Measurements from ENCODE around the gene PIAS2. TPM values are rescaled to one million over a fixed set of nuclear protein-coding genes. Genes with fewer than 3 reads are reported as not detected.
"Not testable (repeated sequence)": the region's sequence is repeated elsewhere in the genome, so short reads cannot be mapped to it uniquely, and the experiment has no call there.

The PIAS2 gene
- total RNA-seq, 1 experiment from 2014 or later, result 122 TPM

- Histone ChIP-seq H3K36me3 (ENCODE audit: insufficient read depth, low read length) (peaks cover 8% of the 10 kb centered on the region; the same call in 1 of the 2 replicates), H3K79me2 (ENCODE audit: low read length) (peaks cover 92% of the 10 kb centered on the region), H3K9me2 (replicated peaks; ENCODE audit: insufficient read depth, low read length) (no peaks in the 10 kb centered on the region), H3K4me3 (ENCODE audit: low read length) (no peak overlapping the region), H2AFZ (ENCODE audit: low read length) (no peak overlapping the region), H4K20me1 (ENCODE audit: insufficient read depth, low read depth, low read length) (peaks cover 4% of the 10 kb centered on the region; the same call in 1 of the 2 replicates), H3K27ac (ENCODE audit: low read length) (no peak overlapping the region), H3K4me1 (ENCODE audit: low read length) (peaks cover 8% of the 10 kb centered on the region; the same call in 1 of the 2 replicates), H3K9ac (ENCODE audit: low read length) (no peak overlapping the region), H3K4me2 (ENCODE audit: low read depth, low read length, poor library complexity, severe bottlenecking) (no peak overlapping the region), H3K27me3 (ENCODE audit: low read length) (no peaks in the 10 kb centered on the region), H3K9me3 (ENCODE audit: low read length) (no peaks in the 10 kb centered on the region)
- DNase-seq, result no peak
Observed at GRCh38 chr18:46866523-46866922, 50.8 kb downstream of the PIAS2 start.

- H3K9me3 ChIP-seq (ENCODE audit: low read length); H4K20me1 ChIP-seq (ENCODE audit: insufficient read depth, low read depth, low read length); H3K27ac ChIP-seq (ENCODE audit: low read length); H3K9me2 ChIP-seq (replicated peaks; ENCODE audit: insufficient read depth, low read length); H3K9ac ChIP-seq (ENCODE audit: low read length); H2AFZ ChIP-seq (ENCODE audit: low read length); H3K4me3 ChIP-seq (ENCODE audit: low read length); DNase-seq; H3K27me3 ChIP-seq (ENCODE audit: low read length); H3K36me3 ChIP-seq (ENCODE audit: insufficient read depth, low read length); H3K4me2 ChIP-seq (ENCODE audit: low read depth, low read length, poor library complexity, severe bottlenecking): not testable (repeated sequence)
- peaks cover 91% of the 10 kb centered on the region for H3K79me2 ChIP-seq (ENCODE audit: low read length)
- H3K4me1 ChIP-seq (ENCODE audit: low read length), result peaks cover 13% of the 10 kb centered on the region; the same call in 1 of the 2 replicates
Observed at GRCh38 chr18:46865245-46865644, 52.1 kb downstream of the PIAS2 start.

- DNase-seq, result no peak
- Histone ChIP-seq H2AFZ (ENCODE audit: low read length) (no peak overlapping the region), H3K4me1 (ENCODE audit: low read length) (peaks cover 10% of the 10 kb centered on the region), H3K9me3 (ENCODE audit: low read length) (no peaks in the 10 kb centered on the region), H4K20me1 (ENCODE audit: insufficient read depth, low read depth, low read length) (no peaks in the 10 kb centered on the region), H3K4me3 (ENCODE audit: low read length) (no peak overlapping the region), H3K4me2 (ENCODE audit: low read depth, low read length, poor library complexity, severe bottlenecking) (no peak overlapping the region), H3K36me3 (ENCODE audit: insufficient read depth, low read length) (peaks cover 12% of the 10 kb centered on the region; the same call in 1 of the 2 replicates), H3K9ac (ENCODE audit: low read length) (no peak overlapping the region), H3K79me2 (ENCODE audit: low read length) (peaks cover 82% of the 10 kb centered on the region), H3K27me3 (ENCODE audit: low read length) (no peaks in the 10 kb centered on the region), H3K9me2 (replicated peaks; ENCODE audit: insufficient read depth, low read length) (no peaks in the 10 kb centered on the region), H3K27ac (ENCODE audit: low read length) (no peak overlapping the region)
Observed at GRCh38 chr18:46859855-46860254, 57.5 kb downstream of the PIAS2 start.

- Histone ChIP-seq H3K4me2 (ENCODE audit: low read depth, low read length, poor library complexity, severe bottlenecking) (no peak overlapping the region), H3K9ac (ENCODE audit: low read length) (no peak overlapping the region), H3K79me2 (ENCODE audit: low read length) (peaks cover 79% of the 10 kb centered on the region), H3K9me3 (ENCODE audit: low read length) (no peaks in the 10 kb centered on the region), H3K36me3 (ENCODE audit: insufficient read depth, low read length) (peaks cover 7% of the 10 kb centered on the region; the same call in 1 of the 2 replicates), H3K4me1 (ENCODE audit: low read length) (peaks cover 10% of the 10 kb centered on the region), H2AFZ (ENCODE audit: low read length) (no peak overlapping the region), H3K4me3 (ENCODE audit: low read length) (no peak overlapping the region), H3K27me3 (ENCODE audit: low read length) (no peaks in the 10 kb centered on the region), H4K20me1 (ENCODE audit: insufficient read depth, low read depth, low read length) (no peaks in the 10 kb centered on the region), H3K27ac (ENCODE audit: low read length) (no peak overlapping the region), H3K9me2 (replicated peaks; ENCODE audit: insufficient read depth, low read length) (no peaks in the 10 kb centered on the region)
- no peak for DNase-seq
Observed at GRCh38 chr18:46858290-46858689, 59.0 kb downstream of the PIAS2 start.

DNA sequence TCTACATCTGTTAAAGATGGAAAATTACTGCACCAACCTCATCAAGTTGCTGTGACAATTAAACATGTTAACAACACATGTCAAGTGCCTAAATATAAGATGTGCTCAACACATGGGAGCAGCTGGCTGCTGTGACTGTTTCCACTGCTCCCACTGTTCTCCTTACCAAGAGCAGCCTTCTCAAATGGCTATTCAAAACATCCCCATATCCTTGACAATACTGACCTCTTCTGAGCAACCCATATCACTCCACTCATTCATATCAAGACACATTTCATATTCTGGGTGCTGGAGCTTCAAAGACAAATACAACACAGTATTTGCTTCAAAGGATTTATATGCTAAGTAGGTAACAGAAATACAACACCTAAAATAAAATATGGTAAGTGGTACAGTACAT is 60.3 kb downstream of the PIAS2 start:
- H3K9me2 ChIP-seq (replicated peaks; ENCODE audit: insufficient read depth, low read length), result no peaks in the 10 kb centered on the region
- no peak overlapping the region for H3K4me3 ChIP-seq (ENCODE audit: low read length)
- peaks cover 10% of the 10 kb centered on the region for H3K4me1 ChIP-seq (ENCODE audit: low read length)
- H3K9me3 ChIP-seq (ENCODE audit: low read length), result no peaks in the 10 kb centered on the region
- no peaks in the 10 kb centered on the region for H4K20me1 ChIP-seq (ENCODE audit: insufficient read depth, low read depth, low read length)
- peaks cover 7% of the 10 kb centered on the region; the same call in 1 of the 2 replicates for H3K36me3 ChIP-seq (ENCODE audit: insufficient read depth, low read length)
- no peaks in the 10 kb centered on the region for H3K27me3 ChIP-seq (ENCODE audit: low read length)
- H3K79me2 ChIP-seq (ENCODE audit: low read length), result peaks cover 79% of the 10 kb centered on the region
- no peak overlapping the region for H3K27ac ChIP-seq (ENCODE audit: low read length)
- H3K9ac ChIP-seq (ENCODE audit: low read length), result no peak overlapping the region
- no peak overlapping the region for H2AFZ ChIP-seq (ENCODE audit: low read length)
- DNase-seq, result no peak
- H3K4me2 ChIP-seq (ENCODE audit: low read depth, low read length, poor library complexity, severe bottlenecking), result no peak overlapping the region

DNA sequence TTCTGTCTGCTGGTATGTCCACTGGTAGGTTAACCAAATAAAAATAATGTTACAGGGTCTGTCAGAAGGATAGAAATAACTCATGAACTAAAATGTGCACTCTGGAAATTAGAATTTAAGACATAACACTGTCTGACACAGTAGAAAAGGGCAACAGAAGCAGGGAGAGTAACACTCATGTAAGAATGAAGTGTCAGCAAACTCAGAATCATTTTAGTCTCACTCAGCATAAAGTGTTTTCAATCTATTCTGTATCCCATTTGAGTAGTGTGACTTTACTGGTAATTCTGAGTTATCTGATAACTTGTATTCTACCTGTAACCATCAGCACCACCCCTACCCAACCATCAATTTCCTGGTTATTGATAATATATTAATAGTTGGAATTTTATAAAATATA is 68.3 kb downstream of the PIAS2 start:
- Histone ChIP-seq H3K9me2 (replicated peaks; ENCODE audit: insufficient read depth, low read length) (no peaks in the 10 kb centered on the region; the same call in 1 of the 2 replicates), H2AFZ (ENCODE audit: low read length) (no peak overlapping the region), H3K79me2 (ENCODE audit: low read length) (peaks cover 78% of the 10 kb centered on the region), H3K4me3 (ENCODE audit: low read length) (no peak overlapping the region), H4K20me1 (ENCODE audit: insufficient read depth, low read depth, low read length) (no peaks in the 10 kb centered on the region), H3K4me1 (ENCODE audit: low read length) (no peaks in the 10 kb centered on the region), H3K36me3 (ENCODE audit: insufficient read depth, low read length) (peaks cover 15% of the 10 kb centered on the region; the same call in 1 of the 2 replicates), H3K4me2 (ENCODE audit: low read depth, low read length, poor library complexity, severe bottlenecking) (no peak overlapping the region), H3K9me3 (ENCODE audit: low read length) (no peaks in the 10 kb centered on the region), H3K9ac (ENCODE audit: low read length) (no peak overlapping the region), H3K27ac (ENCODE audit: low read length) (no peak overlapping the region), H3K27me3 (ENCODE audit: low read length) (no peaks in the 10 kb centered on the region)
- DNase-seq, result no peak

DNA sequence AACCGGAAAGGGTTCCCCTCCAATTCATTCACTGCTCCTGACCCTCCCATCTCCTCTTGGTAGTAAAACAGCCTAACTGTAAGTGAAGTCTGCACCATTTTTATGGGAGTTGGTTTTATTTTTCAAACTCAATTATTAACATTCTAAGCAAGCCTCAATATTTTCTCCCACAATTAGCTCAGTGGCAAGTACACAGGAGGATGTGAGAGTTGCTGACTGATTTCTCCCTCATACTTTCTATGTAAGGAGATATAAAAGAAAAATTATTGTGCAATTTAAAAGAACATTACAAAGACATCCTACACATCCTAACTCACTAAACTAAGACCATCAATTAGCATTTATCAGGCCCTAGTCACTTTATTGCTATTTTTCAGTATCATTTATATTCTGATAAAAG is 73.9 kb downstream of the PIAS2 start:
- H3K27me3 ChIP-seq (ENCODE audit: low read length), result no peaks in the 10 kb centered on the region
- no peak overlapping the region for H3K4me3 ChIP-seq (ENCODE audit: low read length)
- H3K9me2 ChIP-seq (replicated peaks; ENCODE audit: insufficient read depth, low read length), result no peaks in the 10 kb centered on the region
- H3K36me3 ChIP-seq (ENCODE audit: insufficient read depth, low read length), result peaks cover 25% of the 10 kb centered on the region; the same call in 1 of the 2 replicates
- H4K20me1 ChIP-seq (ENCODE audit: insufficient read depth, low read depth, low read length), result no peaks in the 10 kb centered on the region
- no peak for DNase-seq
- no peaks in the 10 kb centered on the region for H3K4me1 ChIP-seq (ENCODE audit: low read length)
- no peaks in the 10 kb centered on the region for H3K9me3 ChIP-seq (ENCODE audit: low read length)
- peaks cover 44% of the 10 kb centered on the region for H3K79me2 ChIP-seq (ENCODE audit: low read length)
- no peak overlapping the region for H3K9ac ChIP-seq (ENCODE audit: low read length)
- H3K27ac ChIP-seq (ENCODE audit: low read length), result no peak overlapping the region
- H2AFZ ChIP-seq (ENCODE audit: low read length), result no peak overlapping the region
- no peak overlapping the region for H3K4me2 ChIP-seq (ENCODE audit: low read depth, low read length, poor library complexity, severe bottlenecking)

GRCh38 chr18:46842583-46842982 is 74.7 kb downstream of the PIAS2 start:
- H4K20me1 ChIP-seq (ENCODE audit: insufficient read depth, low read depth, low read length), result no peaks in the 10 kb centered on the region
- no peak overlapping the region for H3K4me3 ChIP-seq (ENCODE audit: low read length)
- H3K27ac ChIP-seq (ENCODE audit: low read length), result no peak overlapping the region
- H3K9ac ChIP-seq (ENCODE audit: low read length), result no peak overlapping the region
- no peak for DNase-seq
- no peaks in the 10 kb centered on the region for H3K9me3 ChIP-seq (ENCODE audit: low read length)
- peaks cover 40% of the 10 kb centered on the region for H3K79me2 ChIP-seq (ENCODE audit: low read length)
- H3K36me3 ChIP-seq (ENCODE audit: insufficient read depth, low read length), result peaks cover 25% of the 10 kb centered on the region; the same call in 1 of the 2 replicates
- no peaks in the 10 kb centered on the region for H3K9me2 ChIP-seq (replicated peaks; ENCODE audit: insufficient read depth, low read length)
- no peaks in the 10 kb centered on the region; the same call in 1 of the 2 replicates for H3K4me1 ChIP-seq (ENCODE audit: low read length)
- no peaks in the 10 kb centered on the region for H3K27me3 ChIP-seq (ENCODE audit: low read length)
- H2AFZ ChIP-seq (ENCODE audit: low read length), result no peak overlapping the region
- H3K4me2 ChIP-seq (ENCODE audit: low read depth, low read length, poor library complexity, severe bottlenecking), result no peak overlapping the region
